Smooth muscle cell (in vitro differentiated cells): ENCODE data around the gene DOCK10. TPM values are rescaled to one million over a fixed set of nuclear protein-coding genes. Genes with fewer than 3 reads are reported as not detected.

Experiments
- DNase-seq: peaks from one replicate; lab custom pipeline; 2025; ENCODE audit not compliant: unreplicated experiment; lab: John Stamatoyannopoulos, UW
- H2AFZ ChIP-seq: fragments of 200-600 bp; sonication (generic); 2 replicates; pipeline ENCODE4 v1.6.0; 2016; ENCODE audit warnings: antibody characterized with exemption, low read depth, mild to moderate bottlenecking
- H3F3A ChIP-seq: fragments of 200-600 bp; sonication (generic); 2 replicates; pipeline ENCODE4 v1.6.0; 2017; ENCODE audit warnings: antibody characterized with exemption, low read depth
- H3K27ac ChIP-seq: fragments of 200-600 bp; sonication (generic); 2 replicates; pipeline ENCODE4 v1.5.1; 2016; ENCODE audit warnings: low read depth, mild to moderate bottlenecking
- H3K27me3 ChIP-seq: fragments of 200-600 bp; sonication (generic); 2 replicates; pipeline ENCODE4 v1.6.1; 2016; ENCODE audit warnings: low read depth, mild to moderate bottlenecking
- H3K36me3 ChIP-seq: fragments of 200-600 bp; sonication (generic); 2 replicates; pipeline ENCODE4 v1.5.1; 2016; ENCODE audit warnings: low read depth
- H3K4me1 ChIP-seq: fragments of 200-600 bp; sonication (generic); 2 replicates; pipeline ENCODE4 v1.5.1; 2016; ENCODE audit warnings: low read depth
- H3K4me2 ChIP-seq: fragments of 200-600 bp; sonication (generic); 2 replicates; pipeline ENCODE4 v1.6.0; 2016; ENCODE audit warnings: mild to moderate bottlenecking
- H3K4me3 ChIP-seq: fragments of 200-600 bp; sonication (generic); 2 replicates; pipeline ENCODE4 v1.5.1; 2016; ENCODE audit warnings: mild to moderate bottlenecking
- H3K79me2 ChIP-seq: fragments of 200-600 bp; sonication (generic); 2 replicates; pipeline ENCODE4 v1.6.0; 2016; ENCODE audit warnings: low read depth, mild to moderate bottlenecking
- H3K9ac ChIP-seq: fragments of 200-600 bp; sonication (generic); 2 replicates; pipeline ENCODE4 v1.6.0; 2016; ENCODE audit warnings: low read depth
- H3K9me3 ChIP-seq: fragments of 200-600 bp; sonication (generic); replicated peaks from 2 replicates; pipeline ENCODE4 v1.5.1; 2016; ENCODE audit warnings: low read depth
- H4K20me1 ChIP-seq: fragments of 200-600 bp; sonication (generic); 2 replicates; pipeline ENCODE4 v1.6.0; 2016; ENCODE audit warnings: low read depth
- WGBS: methylation state at CpG from one replicate; pipeline ENCODE4 v1.1.7; 2016; ENCODE audit warnings: low lambda C conversion rate; 5-methylcytosine and 5-hydroxymethylcytosine counted together
- polyA plus RNA-seq: library from polyadenylated mRNA; unstranded; fragments of >200 nt; fragmentation: Nextera tagmentation; extraction: Ambion mirVana; gene quantifications from 2 replicates; pipeline ENCODE4 v1.2.1, GENCODE V29; 2016
- total RNA-seq: library from RNA; depleted of rRNA; stranded (reverse); fragments of >200 nt; gene quantifications from 2 replicates; pipeline ENCODE4 v1.2.3, GENCODE V29; 2014
- TF ChIP-seq, protein P1 (sequence below): fragments of 200-600 bp; sonication (generic); IDR thresholded peaks from 2 replicates; pipeline ENCODE4 v1.5.1; 2017; ENCODE audit warnings: borderline replicate concordance, mild to moderate bottlenecking, antibody characterized with exemption; ENCODE audit not compliant: insufficient read depth, poor library complexity, severe bottlenecking

Gene DOCK10
- total and polyA plus RNA-seq, 2 experiments from 2014 or later: 0.04 TPM; not detected in 1

- TF ChIP-seq, protein P1, sequence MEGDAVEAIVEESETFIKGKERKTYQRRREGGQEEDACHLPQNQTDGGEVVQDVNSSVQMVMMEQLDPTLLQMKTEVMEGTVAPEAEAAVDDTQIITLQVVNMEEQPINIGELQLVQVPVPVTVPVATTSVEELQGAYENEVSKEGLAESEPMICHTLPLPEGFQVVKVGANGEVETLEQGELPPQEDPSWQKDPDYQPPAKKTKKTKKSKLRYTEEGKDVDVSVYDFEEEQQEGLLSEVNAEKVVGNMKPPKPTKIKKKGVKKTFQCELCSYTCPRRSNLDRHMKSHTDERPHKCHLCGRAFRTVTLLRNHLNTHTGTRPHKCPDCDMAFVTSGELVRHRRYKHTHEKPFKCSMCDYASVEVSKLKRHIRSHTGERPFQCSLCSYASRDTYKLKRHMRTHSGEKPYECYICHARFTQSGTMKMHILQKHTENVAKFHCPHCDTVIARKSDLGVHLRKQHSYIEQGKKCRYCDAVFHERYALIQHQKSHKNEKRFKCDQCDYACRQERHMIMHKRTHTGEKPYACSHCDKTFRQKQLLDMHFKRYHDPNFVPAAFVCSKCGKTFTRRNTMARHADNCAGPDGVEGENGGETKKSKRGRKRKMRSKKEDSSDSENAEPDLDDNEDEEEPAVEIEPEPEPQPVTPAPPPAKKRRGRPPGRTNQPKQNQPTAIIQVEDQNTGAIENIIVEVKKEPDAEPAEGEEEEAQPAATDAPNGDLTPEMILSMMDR: no peak
These were observed 284.2 kb downstream of the DOCK10 start for GRCh38 chr2:224757934-224758548.

GRCh38 chr2:224753743-224754540, 288.3 kb downstream of the DOCK10 start:
- no peak overlapping the region for H2AFZ ChIP-seq
- H4K20me1 ChIP-seq: no peaks in the 10 kb centered on the region
- H3K4me3 ChIP-seq: no peak overlapping the region
- H3K79me2 ChIP-seq: no peaks in the 10 kb centered on the region
- no peaks in the 10 kb centered on the region for H3F3A ChIP-seq
- H3K36me3 ChIP-seq: no peaks in the 10 kb centered on the region
- H3K27ac ChIP-seq: no peak overlapping the region
- no peaks in the 10 kb centered on the region for H3K27me3 ChIP-seq
- no peak overlapping the region for H3K4me2 ChIP-seq
- H3K4me1 ChIP-seq: no peaks in the 10 kb centered on the region
- WGBS: 83% methylated on average over 1 of the region's 1 CpG
- H3K9ac ChIP-seq: no peak overlapping the region
- DNase-seq: no peak
- no peaks in the 10 kb centered on the region for H3K9me3 ChIP-seq
- TF ChIP-seq, protein P1: no peak

More at GRCh38 chr2:224757934-224758548, 284.2 kb downstream of the DOCK10 start:
- Histone ChIP-seq H3K36me3 (no peaks in the 10 kb centered on the region), H3K27ac (no peak overlapping the region), H3K27me3 (no peaks in the 10 kb centered on the region), H3F3A (no peaks in the 10 kb centered on the region), H3K4me2 (no peak overlapping the region), H3K4me3 (no peak overlapping the region), H3K79me2 (no peaks in the 10 kb centered on the region), H4K20me1 (no peaks in the 10 kb centered on the region), H3K9me3 (no peaks in the 10 kb centered on the region), H3K9ac (no peak overlapping the region), H2AFZ (no peak overlapping the region), H3K4me1 (no peaks in the 10 kb centered on the region)
- WGBS: 84% methylated on average over 3 of the region's 3 CpGs
- no peak for DNase-seq

GRCh38 chr2:224751996-224752698, 290.1 kb downstream of the DOCK10 start:
- no peak for DNase-seq
- Histone ChIP-seq H3K27ac (no peak overlapping the region), H3K36me3 (no peaks in the 10 kb centered on the region), H4K20me1 (no peaks in the 10 kb centered on the region), H3K9ac (no peak overlapping the region), H3K4me1 (no peaks in the 10 kb centered on the region), H3K9me3 (no peaks in the 10 kb centered on the region), H3K27me3 (peaks cover 4% of the 10 kb centered on the region), H3K4me3 (no peak overlapping the region), H3K4me2 (no peak overlapping the region), H3F3A (no peaks in the 10 kb centered on the region), H2AFZ (no peak overlapping the region), H3K79me2 (no peaks in the 10 kb centered on the region)
- TF ChIP-seq, protein P1: no peak
- 82% methylated on average over 5 of the region's 5 CpGs for WGBS
